ENCODE data around the gene CBLB.

Gene CBLB

GRCh38 chr3:105622169-105622568 lies 246.6 kb downstream of the CBLB start:
- Histone ChIP-seq H3K9me3 (ENCODE audit: insufficient read depth, low read length) (no peaks in the 10 kb centered on the region), H3K36me3 (replicated peaks; ENCODE audit: low read depth, low read length) (no peaks in the 10 kb centered on the region), H3K4me3 (ENCODE audit: low read length) (no peak overlapping the region), H3K27ac (ENCODE audit: low read length) (no peak overlapping the region), H3K4me1 (ENCODE audit: low read length) (peaks cover 6% of the 10 kb centered on the region), H4K20me1 (ENCODE audit: insufficient read depth, low read length) (no peaks in the 10 kb centered on the region), H3K4me2 (ENCODE audit: low read length) (no peak overlapping the region), H3K79me2 (ENCODE audit: low read length) (no peaks in the 10 kb centered on the region), H2AFZ (ENCODE audit: low read depth, low read length) (no peak overlapping the region), H3K27me3 (ENCODE audit: low read depth, low read length) (no peaks in the 10 kb centered on the region), H3K9ac (ENCODE audit: low read length) (no peak overlapping the region)
- no peak for TF ChIP-seq CTCF (IDR thresholded peaks at IDR 0.05; ENCODE audit: low read depth, low read length)
- TF ChIP-seq EZH2phosphoT487 (IDR thresholded peaks at IDR 0.05; ENCODE audit: low read depth) = no peak

- H3K4me1 ChIP-seq (ENCODE audit: low read length) = peaks cover 11% of the 10 kb centered on the region
- H3K27me3 ChIP-seq (ENCODE audit: low read depth, low read length) = no peaks in the 10 kb centered on the region
- no peak overlapping the region for H2AFZ ChIP-seq (ENCODE audit: low read depth, low read length)
- no peak overlapping the region for H3K4me3 ChIP-seq (ENCODE audit: low read length)
- no peak overlapping the region for H3K9ac ChIP-seq (ENCODE audit: low read length)
- H3K27ac ChIP-seq (ENCODE audit: low read length) = no peak overlapping the region
- H3K36me3 ChIP-seq (replicated peaks; ENCODE audit: low read depth, low read length) = no peaks in the 10 kb centered on the region
- no peak for TF ChIP-seq EZH2phosphoT487 (IDR thresholded peaks at IDR 0.05; ENCODE audit: low read depth)
- no peak for TF ChIP-seq CTCF (IDR thresholded peaks at IDR 0.05; ENCODE audit: low read depth, low read length)
- H4K20me1 ChIP-seq (ENCODE audit: insufficient read depth, low read length) = no peaks in the 10 kb centered on the region
- no peak overlapping the region for H3K4me2 ChIP-seq (ENCODE audit: low read length)
- H3K9me3 ChIP-seq (ENCODE audit: insufficient read depth, low read length) = no peaks in the 10 kb centered on the region
- no peaks in the 10 kb centered on the region for H3K79me2 ChIP-seq (ENCODE audit: low read length)
These were observed 248.6 kb downstream of the CBLB start for GRCh38 chr3:105620236-105620635.

GRCh38 chr3:105619651-105620050 lies 249.2 kb downstream of the CBLB start:
- no peak overlapping the region for H3K4me2 ChIP-seq (ENCODE audit: low read length)
- H3K4me1 ChIP-seq (ENCODE audit: low read length) = peaks cover 11% of the 10 kb centered on the region
- no peaks in the 10 kb centered on the region for H3K79me2 ChIP-seq (ENCODE audit: low read length)
- H2AFZ ChIP-seq (ENCODE audit: low read depth, low read length) = no peak overlapping the region
- H3K9ac ChIP-seq (ENCODE audit: low read length) = no peak overlapping the region
- H3K27me3 ChIP-seq (ENCODE audit: low read depth, low read length) = no peaks in the 10 kb centered on the region
- no peaks in the 10 kb centered on the region for H3K36me3 ChIP-seq (replicated peaks; ENCODE audit: low read depth, low read length)
- no peak overlapping the region for H3K27ac ChIP-seq (ENCODE audit: low read length)
- H3K4me3 ChIP-seq (ENCODE audit: low read length) = no peak overlapping the region
- no peaks in the 10 kb centered on the region for H3K9me3 ChIP-seq (ENCODE audit: insufficient read depth, low read length)
- TF ChIP-seq CTCF (IDR thresholded peaks at IDR 0.05; ENCODE audit: low read depth, low read length) = no peak
- no peak for TF ChIP-seq EZH2phosphoT487 (IDR thresholded peaks at IDR 0.05; ENCODE audit: low read depth)
- no peaks in the 10 kb centered on the region for H4K20me1 ChIP-seq (ENCODE audit: insufficient read depth, low read length)

- H3K4me1 ChIP-seq (ENCODE audit: low read length) = peaks cover 11% of the 10 kb centered on the region
- no peak overlapping the region for H3K9ac ChIP-seq (ENCODE audit: low read length)
These were observed 250.3 kb downstream of the CBLB start for GRCh38 chr3:105618556-105618955.

More at GRCh38 chr3:105618556-105618955, 250.3 kb downstream of the CBLB start:
- no peaks in the 10 kb centered on the region for H3K9me3 ChIP-seq (ENCODE audit: insufficient read depth, low read length)
- no peaks in the 10 kb centered on the region for H3K27me3 ChIP-seq (ENCODE audit: low read depth, low read length)
- no peaks in the 10 kb centered on the region for H3K36me3 ChIP-seq (replicated peaks; ENCODE audit: low read depth, low read length)
- no peak overlapping the region for H2AFZ ChIP-seq (ENCODE audit: low read depth, low read length)
- no peak overlapping the region for H3K27ac ChIP-seq (ENCODE audit: low read length)
- H4K20me1 ChIP-seq (ENCODE audit: insufficient read depth, low read length) = no peaks in the 10 kb centered on the region
- no peaks in the 10 kb centered on the region for H3K79me2 ChIP-seq (ENCODE audit: low read length)
- H3K4me3 ChIP-seq (ENCODE audit: low read length) = no peak overlapping the region
- TF ChIP-seq EZH2phosphoT487 (IDR thresholded peaks at IDR 0.05; ENCODE audit: low read depth) (no peak), CTCF (IDR thresholded peaks at IDR 0.05; ENCODE audit: low read depth, low read length) (no peak)
- no peak overlapping the region for H3K4me2 ChIP-seq (ENCODE audit: low read length)

Data from OCI-LY3 (cell line).